Activated gamma-delta T cell treated with Interleukin-2 at 50 U/mL for 16 hours (primary cell): ENCODE results near the gene CORO7.

Experiments used
- DNase-seq: peaks from one replicate; pipeline ENCODE4 v3.0.0-alpha.2; 2020

The CORO7 gene

DNA sequence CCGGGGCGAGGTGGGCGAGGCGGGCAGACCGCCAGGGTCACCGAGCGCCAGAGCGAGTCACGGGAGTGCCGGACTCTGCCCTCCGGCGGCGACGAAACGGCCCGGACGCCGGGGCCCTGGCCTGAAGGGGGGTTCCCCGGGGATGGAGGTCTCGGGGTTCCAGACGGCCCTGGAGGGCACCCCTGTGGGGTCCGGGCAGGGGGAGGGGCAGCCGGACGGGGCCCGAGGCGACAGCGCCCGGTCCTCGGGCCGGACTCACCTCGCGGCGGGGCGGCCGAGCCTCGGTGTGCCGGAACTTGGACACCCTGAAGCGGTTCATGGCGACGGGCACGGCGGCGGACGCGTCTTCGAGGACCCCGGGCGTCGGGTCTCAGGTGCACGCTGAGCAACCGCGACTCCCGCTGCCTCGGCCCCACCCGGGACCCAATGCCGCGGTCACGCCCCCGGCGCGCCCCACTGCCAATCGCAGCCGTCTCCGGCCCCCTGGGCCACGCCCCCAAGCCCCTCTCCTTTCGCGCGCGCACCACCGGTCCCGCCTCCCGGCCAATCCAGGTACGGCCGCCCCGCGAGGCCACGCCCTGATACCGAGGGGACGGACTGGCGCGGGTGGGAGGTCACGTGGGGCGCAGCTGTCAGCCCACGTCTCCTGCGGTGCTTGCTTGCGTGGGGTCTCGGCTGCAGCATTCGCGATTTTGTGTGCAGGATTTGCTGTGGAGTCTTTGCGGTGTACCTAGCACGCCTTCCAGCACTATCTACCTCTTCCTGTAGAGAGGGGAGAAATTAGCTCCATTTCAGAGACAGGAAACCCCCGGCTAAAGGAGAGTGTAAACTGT, at the start of gene CORO7:
Gene CORO7 (minus strand): TSS at position 397 of the 833 bp plus-strand sequence. CDS start 78 bp downstream, at position 319.
- peak; percentile 99 for DNase-seq

- DNase-seq = no peak
Measured at GRCh38 chr16:4463522-4464163, 47.2 kb upstream of the CORO7 start.

- no peak for DNase-seq
Measured at GRCh38 chr16:4461250-4462085, 45.1 kb upstream of the CORO7 start.

DNA sequence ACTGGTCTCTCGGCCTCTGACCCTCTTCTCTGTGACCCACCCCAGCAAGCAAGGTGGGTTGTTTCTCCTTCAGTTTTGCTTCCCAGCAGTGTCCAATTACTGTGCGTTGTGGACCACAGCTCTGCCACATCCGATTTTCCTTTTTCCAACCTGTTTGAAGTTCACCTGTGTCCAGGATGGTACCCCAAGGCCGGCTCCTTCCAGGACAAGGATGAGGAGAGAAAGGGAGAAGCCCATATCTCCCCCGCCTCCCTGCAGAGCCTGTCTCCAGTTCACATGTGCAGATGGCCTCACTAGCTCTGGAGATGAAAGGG, 44.5 kb upstream of the CORO7 start:
- DNase-seq = no peak

GRCh38 chr16:4455951-4456350, 39.6 kb upstream of the CORO7 start:
- DNase-seq = no peak

DNA sequence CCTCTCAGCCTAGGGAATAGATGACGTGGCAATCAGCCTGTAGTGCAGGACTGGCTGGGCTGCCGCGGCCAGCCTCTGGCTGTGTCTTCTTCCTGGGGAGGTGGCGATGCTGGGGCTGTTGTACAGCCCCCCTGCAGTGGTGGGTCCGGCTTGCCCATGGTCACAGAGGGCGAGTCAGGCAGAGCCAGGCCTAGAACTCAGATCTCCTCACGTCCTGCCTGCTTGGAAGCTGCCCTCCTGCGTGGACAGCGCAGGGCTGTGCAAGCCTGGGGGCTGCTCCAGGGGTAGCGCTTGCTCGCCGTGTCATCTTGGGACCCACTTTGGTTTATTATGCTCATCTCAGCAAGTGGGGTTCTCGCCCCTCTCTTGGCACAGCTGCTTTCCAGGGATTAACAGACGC, 38.7 kb upstream of the CORO7 start:
- DNase-seq = no peak

DNA sequence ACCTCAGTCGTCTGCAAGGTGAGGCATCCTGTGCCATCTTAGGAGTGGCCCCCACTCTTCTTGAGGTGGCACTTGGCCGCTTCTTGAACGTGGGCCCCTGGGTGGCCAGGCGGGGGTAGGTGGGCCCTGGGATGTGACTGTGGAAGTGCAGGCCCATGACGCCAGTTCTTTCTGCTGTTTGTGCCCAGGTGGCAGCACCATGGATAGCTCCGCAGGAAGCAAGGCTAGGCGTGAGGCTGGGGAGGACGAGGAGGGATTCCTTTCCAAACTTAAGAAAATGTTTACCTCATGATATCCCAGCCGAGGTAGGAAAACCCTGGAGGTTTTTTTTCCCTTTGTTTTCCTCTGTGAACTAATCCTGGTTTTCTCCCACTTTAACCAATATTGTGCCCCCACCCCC, 38.2 kb upstream of the CORO7 start:
- no peak for DNase-seq

DNA sequence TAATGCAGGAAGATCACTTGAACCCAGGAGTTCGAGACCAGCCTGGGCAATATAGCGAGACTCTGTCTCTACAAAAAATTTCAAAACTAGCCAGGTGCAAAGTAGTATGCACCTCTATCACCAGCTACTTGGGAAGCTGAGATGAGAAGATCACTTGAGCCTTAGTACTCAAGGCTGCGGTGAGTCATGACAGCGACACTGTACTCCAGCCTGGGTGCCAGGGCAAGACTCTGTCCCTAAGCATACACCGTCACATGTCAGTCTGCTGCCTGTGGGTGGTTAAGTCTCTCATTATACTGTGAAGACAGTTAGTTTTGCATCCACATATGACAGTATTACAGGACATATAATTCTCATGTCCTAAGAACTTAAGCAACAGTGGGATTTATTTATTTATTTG, 36.3 kb upstream of the CORO7 start:
- no peak for DNase-seq

DNA sequence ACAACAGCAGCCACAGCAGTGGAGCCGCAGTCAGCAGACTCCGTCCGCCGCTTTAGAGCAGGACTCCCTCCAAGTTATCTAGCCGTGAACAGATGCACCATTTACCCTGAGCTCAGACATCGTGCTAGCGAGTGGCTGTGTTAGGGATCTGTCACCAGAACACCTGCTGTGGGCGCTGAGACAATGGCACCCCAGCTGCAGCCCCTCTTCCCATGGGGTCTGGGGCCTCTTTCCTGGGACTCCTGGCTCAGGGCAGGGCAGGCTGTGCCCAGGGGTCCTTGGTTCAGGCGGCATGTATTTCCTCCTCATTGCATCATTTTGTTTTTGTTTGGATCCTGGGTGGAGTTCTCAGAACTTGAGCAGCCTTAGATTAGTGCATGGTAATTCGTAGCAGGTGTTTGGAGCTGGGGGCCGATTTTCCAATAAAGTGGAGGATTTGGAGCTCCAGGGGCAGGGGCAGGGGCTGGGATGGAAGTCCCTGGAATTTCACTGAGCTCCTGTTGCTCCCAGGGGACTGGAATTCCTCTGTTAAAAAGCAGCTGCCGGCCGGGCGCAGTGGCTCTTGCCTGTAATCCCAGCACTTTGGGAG, 34.6 kb upstream of the CORO7 start:
- DNase-seq = no peak

- DNase-seq = no peak
Measured at GRCh38 chr16:4450430-4450829, 34.0 kb upstream of the CORO7 start.

DNA sequence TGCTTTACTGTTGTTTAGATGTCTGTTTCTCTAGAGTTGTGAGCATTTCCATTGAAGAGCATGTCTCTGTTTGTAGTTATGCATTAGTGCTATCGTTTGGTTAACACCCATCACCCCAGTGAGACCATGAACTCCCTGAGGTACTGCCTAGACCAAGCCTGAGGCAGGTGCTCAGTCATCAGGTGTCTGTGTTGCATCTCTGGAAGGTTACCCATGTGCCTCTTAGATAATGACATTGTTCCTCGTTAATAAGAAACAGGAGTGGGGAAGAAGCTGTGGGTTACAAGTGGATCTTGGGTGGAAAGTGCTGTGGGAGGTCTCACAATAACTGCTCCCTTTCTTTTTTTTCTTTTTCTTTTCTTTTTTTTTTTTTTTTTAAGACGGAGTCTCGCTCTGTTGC, 27.6 kb upstream of the CORO7 start:
- no peak for DNase-seq

- no peak for DNase-seq
Measured at GRCh38 chr16:4443271-4443670, 26.9 kb upstream of the CORO7 start.

- no peak for DNase-seq
Measured at GRCh38 chr16:4442371-4442770, 26.0 kb upstream of the CORO7 start.

- DNase-seq = no peak
Measured at GRCh38 chr16:4437366-4437765, 21.0 kb upstream of the CORO7 start.

DNA sequence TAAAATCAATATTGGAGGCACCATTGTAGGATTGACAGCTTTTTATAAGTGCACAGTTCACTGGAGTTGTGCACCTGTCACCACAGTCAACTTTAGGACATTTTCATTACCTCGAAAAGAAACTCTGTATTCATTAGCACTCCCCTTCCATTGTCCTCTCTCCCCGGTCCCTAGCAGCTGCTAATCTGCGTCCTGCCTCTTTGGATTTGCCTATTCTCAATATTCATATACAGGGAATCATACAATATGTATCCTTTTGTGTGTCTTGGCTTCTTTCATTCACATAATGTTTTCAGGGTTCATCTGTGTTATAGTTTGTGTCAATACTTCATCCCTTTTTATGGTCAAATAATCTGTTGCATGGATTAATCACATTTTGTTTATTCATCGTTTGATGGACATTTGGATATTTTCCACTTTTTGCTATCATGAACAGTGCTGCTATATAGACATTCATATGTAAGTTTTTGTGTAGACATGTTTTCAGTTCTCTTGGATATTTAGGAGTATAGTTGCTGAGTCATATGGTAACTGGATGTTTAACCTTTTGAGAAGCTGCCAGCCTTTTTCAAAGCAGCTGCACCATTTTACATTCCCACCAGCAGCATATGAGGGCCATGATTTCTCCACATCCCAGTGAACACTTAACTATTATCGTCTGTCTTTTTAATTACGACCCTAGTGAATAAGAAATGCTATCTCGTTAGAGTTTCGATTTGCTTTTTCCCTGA, 19.1 kb upstream of the CORO7 start:
- no peak for DNase-seq

- no peak for DNase-seq
Measured at GRCh38 chr16:4433914-4434787, 17.8 kb upstream of the CORO7 start.

DNA sequence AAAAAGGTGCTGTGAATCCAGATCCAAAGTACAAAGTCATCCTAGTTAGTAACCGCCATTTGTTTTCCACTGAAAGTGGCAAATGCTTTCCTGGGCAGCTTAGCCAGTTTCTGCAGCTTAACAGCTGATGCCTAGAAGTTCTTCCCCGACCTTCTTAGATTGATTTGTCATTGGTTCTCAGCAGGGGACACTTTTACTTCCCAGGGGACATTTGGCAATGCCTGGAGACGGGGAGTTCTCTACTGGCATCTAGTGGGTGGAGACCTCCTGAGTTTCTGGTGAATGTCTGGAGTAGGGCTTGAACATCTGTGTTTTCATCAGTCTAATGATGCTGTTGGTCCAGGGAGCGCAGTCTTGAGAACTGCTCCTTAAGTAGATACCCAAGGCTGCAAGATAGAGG, 16.8 kb upstream of the CORO7 start:
- no peak for DNase-seq

DNA sequence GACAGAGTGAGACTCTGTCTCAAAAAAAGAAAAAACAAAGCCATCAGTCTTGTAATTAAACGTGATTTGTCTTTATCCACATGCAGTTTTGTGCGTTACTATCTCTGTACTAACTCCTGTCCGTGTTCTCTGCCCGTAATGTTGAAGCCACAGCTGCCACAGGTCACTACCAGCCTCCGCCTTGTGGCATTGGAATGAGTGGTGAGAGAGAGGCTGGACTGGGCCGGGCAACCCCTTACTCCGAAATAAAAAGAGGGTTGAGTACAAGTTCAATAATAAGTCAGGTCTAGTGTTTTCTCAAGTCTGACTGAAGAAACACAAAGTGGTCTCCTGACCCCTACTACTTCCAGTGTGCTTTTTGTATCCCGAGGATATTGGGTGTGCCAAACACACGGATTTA, 14.6 kb upstream of the CORO7 start:
- DNase-seq = no peak

DNA sequence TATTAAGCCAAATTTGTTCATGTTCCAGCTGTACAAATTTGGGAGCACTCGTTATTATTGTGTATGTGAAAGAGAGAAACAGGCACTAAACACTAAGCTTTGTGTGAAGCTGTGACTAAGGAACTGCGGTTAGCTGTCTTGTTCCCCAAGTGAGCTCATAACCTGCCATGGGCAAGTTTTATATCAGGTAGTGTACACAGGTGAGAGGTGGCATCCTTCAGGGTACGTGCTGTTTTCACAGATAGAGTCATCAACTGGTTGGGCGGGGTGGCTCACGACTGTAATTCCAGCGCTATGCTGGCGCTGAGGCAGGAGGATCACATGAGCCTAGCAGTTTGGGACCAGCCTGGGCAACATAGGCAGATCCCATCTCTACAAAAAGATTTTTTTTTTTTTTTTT, 12.1 kb upstream of the CORO7 start:
- no peak for DNase-seq

DNA sequence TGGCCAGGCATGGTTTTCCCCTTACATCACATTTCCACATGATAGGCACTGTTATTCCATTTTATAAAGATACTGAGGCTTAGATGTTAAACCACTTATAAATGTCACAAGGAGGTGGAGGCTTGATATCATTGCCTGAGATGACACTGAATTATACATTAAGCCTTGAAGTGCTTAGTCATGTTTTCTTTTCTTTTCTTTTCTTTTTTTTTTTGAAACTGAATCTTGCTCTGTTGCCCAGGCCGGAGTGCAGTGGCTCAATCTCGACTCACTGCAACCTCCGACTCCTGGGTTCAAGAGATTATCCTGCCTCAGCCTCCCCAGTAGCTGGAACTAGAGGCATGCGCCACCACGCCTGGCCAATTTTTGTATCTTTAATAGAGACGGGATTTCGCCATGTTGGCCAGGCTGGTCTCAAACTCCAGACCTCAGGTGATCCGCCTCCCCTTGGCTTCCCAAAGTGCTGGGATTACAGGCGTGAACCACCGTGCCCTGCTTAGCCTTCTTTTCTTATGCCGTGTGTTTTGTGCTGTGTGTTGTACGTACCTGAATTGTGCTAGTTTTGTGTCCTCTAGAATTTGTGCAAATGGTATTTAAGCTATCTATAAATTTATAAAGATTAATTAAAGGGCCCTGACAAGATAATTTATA, 10.5 kb upstream of the CORO7 start:
- DNase-seq = no peak

GRCh38 chr16:4426021-4426684, 9.8 kb upstream of the CORO7 start:
- DNase-seq = no peak
